ENCODE results near the gene MGAT5.

- TF ChIP-seq CTCF (conservative IDR thresholded peaks at IDR 0.05), result no peak
- TF ChIP-seq ZFX (IDR thresholded peaks at IDR 0.05), result no peak
Observed at GRCh38 chr2:134216152-134216829, 37.6 kb upstream of the MGAT5 start.
